GM12878 (cell line): ENCODE data around the gene DEK.

Experiments used
- CEBPB ChIP-seq, 2 experiments: fragments of 150-350 bp in 1 of 2; IDR thresholded peaks; 2 replicates each; pipeline ENCODE4 v1.6.1; 2012 to 2014; ENCODE audit warnings: low read depth in 2 of 2, low read length in 2 of 2, borderline replicate concordance in 1 of 2, inconsistent platforms in 1 of 2
- ZNF207 ChIP-seq: fragments of 450-650 bp; IDR thresholded peaks from 2 replicates; pipeline ENCODE4 v1.6.1; 2014; ENCODE audit warnings: antibody characterized with exemption, mild to moderate bottlenecking, borderline replicate concordance

DNA sequence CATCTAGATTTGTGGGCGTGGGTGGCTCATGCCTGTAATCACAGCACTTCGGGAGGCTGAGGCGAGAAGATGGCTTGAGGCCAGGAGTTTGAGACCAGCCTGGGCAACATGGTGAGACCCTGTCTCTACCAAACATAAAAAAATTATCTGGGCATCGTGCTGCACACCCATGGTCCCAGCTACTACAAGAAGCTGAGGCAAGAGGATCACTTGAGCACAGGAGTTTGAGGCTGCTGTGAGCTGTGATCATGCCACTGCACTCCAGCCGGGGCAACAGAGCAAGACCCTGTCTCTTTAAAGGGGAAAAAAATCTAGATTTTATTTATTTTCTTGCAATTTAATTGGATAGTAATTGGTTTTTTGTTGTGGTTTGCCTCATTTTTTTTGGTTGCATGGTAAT, 53.6 kb downstream of the DEK start:
- TF ChIP-seq ZNF207 (no peak), CEBPB (IDR thresholded peaks at IDR 0.05; ENCODE audit: borderline replicate concordance in 1 of 2, low read depth in 2 of 2, low read length in 2 of 2) (no peak)
